Keratinocyte (primary cell): ENCODE data around the gene APH1B.

Experiments used
- CTCF ChIP-seq, 3 experiments: IDR thresholded peaks in 1 of 3; conservative IDR thresholded peaks in 1 of 3; optimal IDR thresholded peaks in 1 of 3; 2 replicates in 2 of 3; 3 replicates in 1 of 3; pipeline versions ENCODE3 to v1.5.1; 2011; ENCODE audit warnings: low read length in 3 of 3, mild to moderate bottlenecking in 3 of 3, moderate library complexity in 2 of 3, control low read depth in 1 of 3, inconsistent platforms in 1 of 3; ENCODE audit not compliant: insufficient read depth in 2 of 3; ENCODE audit errors: extremely low read depth in 1 of 3
- EZH2 ChIP-seq: IDR thresholded peaks from one replicate; pipeline ENCODE4 v1.6.1; 2012; ENCODE audit warnings: inconsistent platforms, mild to moderate bottlenecking, low read length, moderate library complexity

DNA sequence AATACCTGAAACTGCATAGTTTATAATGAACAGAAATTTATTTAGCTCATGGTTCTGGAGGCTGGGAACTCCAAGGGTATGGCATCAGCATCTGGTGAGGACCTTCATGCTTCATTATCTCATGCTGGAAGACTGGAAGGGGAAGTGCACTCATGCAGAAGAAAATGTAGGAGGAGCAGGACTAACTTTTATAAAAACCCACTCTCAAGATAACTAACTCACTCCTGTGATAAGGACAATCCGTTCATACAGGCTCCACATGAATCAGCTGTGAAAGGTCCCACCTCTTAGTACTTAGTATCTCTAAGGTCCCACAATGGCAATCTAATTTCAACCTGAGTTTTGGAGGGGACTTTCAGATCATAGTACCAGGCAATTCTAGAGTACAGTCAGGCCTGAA is 33.6 kb upstream of the APH1B start:
- no peak for TF ChIP-seq CTCF (optimal IDR thresholded peaks at IDR 0.05 in 1 of 3, IDR thresholded peaks at IDR 0.05 in 1 of 3, conservative IDR thresholded peaks at IDR 0.05 in 1 of 3; ENCODE audit: extremely low read depth in 1 of 3, insufficient read depth in 2 of 3, low read length in 3 of 3)
- TF ChIP-seq EZH2, result no peak
